GM19193 (cell line): ENCODE results near the gene CFAP70.

ENCODE experiments used
- POLR2A ChIP-seq: IDR thresholded peaks from 4 replicates; pipeline ENCODE4 v1.6.1; 2011; ENCODE audit not compliant: insufficient read depth, insufficient read length; ENCODE audit errors: extremely low read depth

The CFAP70 gene

DNA sequence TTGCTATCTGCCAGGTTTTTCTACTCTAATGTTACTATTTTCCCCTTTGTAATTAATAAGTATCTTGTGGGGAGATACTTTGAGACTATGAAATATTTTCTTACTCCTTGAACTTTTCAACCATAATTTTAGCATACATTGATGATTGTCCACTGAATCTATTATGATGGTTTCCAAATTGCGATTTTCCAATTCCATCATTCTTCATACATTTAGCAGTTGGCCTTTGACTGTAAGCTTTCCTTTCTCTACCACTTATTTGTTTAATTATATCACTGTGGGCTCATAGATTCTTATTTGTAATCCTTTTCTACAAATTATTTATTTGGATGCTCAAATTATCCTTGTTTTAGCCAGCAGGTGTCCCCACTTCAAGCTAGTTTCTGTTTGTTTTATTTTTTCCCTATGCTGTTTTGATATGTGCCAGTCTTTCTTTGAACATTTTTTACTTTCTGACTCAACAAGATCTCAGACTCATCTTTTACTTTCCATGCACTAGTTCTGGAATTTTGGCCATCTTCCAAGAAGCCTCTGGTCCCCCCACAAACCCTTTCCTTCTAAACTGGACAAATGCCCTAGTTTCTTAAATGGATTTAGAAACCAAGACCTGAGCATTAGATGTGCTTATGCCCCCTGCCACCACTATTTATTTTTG lies 94.8 kb downstream of the CFAP70 start:
- no peak for TF ChIP-seq POLR2A

DNA sequence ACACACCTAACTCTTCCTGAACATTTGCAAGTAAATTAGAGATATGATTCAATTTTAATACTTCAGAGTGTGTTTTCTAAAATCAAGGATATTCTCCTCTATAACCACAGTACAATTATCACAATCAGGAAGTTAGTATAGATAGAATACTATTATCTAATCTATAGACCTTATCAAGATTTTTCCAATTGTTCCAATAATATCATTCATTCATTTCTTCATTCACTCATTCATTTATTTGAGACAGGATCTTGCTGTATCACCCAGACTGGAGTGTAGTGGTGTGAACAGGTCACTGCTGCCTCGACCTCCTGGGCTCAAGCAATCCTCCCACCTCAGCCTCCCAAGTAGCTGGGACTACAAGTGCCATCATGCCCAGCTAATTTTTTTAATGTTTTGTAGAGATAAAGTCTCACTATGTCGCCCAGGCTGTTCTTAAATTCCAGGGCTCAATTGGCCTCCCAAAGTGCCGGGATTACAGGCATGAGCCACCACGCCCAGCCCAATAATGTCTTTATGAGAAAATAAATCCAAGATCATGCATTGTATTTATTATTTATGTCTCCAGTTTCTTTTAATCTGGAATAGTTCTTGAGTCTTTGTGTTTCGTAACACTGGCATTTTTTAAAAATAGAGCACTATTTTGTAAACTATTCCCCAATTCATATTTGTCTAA lies 95.6 kb downstream of the CFAP70 start:
- no peak for TF ChIP-seq POLR2A

GRCh38 chr10:73262105-73262730 lies 96.4 kb downstream of the CFAP70 start:
- TF ChIP-seq POLR2A = no peak

DNA sequence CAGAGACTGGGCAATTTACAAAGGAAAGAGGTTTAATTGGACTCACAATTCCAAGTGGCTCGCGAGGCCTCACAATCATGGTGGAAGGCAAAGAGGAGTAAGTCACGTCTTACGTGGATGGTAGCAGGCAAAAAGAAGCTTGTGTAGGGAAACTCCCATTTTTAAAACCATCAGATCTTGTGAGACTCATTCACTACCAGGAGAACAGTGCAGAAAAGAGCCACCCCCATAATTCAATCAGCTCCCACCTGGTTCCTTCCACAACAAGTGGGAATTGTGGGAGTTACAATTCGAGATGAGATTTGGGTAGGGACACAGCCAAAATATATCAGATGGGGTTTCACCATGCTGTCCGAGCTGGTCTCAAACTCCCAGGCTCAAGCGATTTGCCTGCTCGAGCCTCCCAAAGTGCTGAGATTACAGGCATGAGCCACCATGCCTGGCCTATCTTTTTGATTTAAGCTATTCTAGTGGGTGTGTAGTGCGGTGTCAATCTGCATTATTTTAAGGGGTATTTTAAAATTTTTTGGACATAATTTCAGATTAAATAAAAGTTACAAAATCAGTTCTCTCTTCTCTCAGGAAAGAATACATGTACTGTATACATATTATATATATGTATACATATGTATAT lies 97.2 kb downstream of the CFAP70 start:
- TF ChIP-seq POLR2A = no peak

DNA sequence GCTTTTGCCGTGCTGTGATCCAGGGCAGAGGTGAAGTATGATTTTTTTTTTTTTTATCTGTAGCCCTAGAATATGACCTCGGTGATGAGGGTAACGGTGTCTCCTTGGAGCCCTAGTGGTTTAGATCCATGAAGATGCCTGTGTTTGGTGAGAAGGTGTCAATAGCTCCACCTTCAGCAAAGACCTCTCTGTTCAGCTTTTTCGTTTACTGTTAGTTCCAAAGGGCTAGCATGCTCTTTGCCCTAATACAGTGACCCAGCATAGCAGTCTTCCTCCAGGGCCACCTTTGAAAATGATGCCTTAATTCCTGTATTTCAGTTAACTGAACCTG lies 105.5 kb downstream of the CFAP70 start:
- TF ChIP-seq POLR2A = no peak

GRCh38 chr10:73252445-73253224 lies 106.0 kb downstream of the CFAP70 start, which contains the start of gene MRPS16:
Gene MRPS16, minus strand, starts transcription at chr10:73252644. Its CDS starts 162 bp downstream, at chr10:73252482.
- peak; percentile 97 for TF ChIP-seq POLR2A

DNA sequence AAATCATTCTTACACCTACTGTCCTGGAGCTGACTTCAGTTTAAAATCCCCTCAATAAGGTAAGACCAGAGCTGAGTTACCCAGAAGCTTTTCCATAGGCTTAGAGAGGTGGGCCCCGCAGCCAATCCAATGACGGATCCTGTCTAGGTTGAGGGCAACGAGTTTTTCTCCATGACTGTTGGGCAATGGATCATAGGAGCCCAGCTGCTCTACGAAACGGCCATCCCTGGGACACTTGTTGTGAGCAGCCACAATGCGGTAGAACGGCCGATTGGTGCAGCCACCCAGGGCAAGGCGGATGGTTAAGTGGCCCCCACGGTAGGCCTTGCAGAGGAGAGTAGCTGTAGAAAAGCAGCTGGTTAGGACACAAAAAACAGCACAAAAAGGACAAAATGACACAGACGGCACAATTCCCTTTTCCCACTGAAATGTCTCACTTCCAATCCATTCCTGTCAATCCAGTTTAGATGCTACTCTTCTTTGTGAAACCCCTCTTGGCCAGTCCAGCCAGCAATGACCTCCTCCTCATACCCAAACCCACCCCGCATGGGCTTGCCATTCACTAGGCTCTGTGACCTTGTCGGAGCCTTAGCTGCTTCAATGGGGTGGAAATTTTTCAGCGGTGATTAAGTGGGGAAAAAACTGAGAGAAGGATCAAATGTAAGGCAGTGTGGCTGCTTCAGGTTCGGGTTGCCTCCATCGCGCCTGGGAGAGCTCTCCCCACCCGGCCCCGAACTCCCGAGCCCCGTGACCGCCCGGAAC lies 106.8 kb downstream of the CFAP70 start:
- TF ChIP-seq POLR2A = no peak

- no peak for TF ChIP-seq POLR2A
Observed at GRCh38 chr10:73248259-73248724, 110.4 kb downstream of the CFAP70 start.

DNA sequence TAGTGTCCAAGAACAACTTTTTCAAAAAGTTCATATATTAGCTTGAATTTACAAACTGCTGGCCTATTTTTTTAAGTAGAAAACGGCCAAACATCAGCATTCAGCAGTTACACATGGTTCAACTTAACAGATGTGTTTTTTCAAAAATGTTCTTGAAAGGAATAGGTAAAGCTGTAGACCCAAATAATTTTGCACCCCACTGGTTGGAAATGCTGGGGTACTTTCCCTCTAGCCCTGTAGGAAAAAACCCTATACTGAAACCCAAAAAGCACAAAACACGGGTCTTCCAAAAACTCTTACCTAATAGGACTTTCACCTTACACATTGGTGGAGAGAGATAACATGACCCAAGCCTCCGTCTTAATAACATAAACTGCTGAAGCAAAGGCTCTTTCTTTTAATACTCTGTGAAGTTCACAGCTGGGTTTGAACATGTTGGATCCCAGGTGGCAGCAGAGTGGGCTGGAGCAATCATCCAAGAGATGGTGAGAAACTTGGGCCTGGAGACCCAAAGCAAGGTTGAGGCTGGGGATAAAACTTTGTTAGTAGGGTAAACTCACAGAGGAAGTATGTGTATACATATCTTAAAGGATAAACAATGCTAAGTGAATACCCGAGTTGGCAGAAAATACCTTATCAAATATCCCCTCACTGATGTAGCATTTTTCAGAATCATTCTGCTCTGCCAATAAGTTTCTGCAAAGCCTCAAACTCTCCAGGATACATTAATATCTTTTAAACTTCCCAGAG lies 111.0 kb downstream of the CFAP70 start:
- TF ChIP-seq POLR2A = no peak

GRCh38 chr10:73246646-73247508 lies 111.8 kb downstream of the CFAP70 start, which contains the start of gene DNAJC9:
Gene DNAJC9, minus strand, starts transcription at chr10:73247255. Its CDS starts 66 bp downstream, at chr10:73247189.
- TF ChIP-seq POLR2A = peak; percentile 97

GRCh38 chr10:73246322-73246645 lies 112.4 kb downstream of the CFAP70 start:
- no peak for TF ChIP-seq POLR2A

DNA sequence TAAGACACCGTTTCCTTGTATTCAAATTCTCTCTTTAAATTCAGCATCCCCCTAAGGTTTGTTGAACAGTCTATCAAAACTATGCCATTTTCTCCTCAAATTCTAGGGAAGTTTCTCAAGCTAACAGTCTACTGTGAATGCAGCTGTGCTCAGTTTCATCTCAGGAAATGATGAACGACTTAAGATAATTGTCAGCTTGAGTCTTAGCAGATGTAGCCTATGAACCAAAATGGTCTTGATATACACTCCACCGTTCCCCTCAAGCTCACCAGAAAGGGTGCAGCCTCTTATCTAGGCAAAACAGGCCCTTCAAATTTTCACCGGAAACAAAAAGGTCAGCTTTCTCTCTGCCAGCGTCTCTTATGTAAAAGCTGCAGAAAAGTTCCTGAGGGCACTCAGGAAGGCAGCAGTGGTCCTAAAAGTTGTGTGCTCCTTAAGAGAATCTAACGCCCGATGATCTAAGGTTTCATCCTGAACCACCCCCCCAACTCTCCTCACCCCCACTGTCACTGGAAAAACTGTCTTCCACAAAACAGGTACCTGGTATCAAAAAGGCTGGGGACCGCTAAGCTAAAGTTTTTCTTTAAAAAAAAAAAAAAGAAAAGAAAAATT lies 113.7 kb downstream of the CFAP70 start:
- no peak for TF ChIP-seq POLR2A
